K562 (cell line): ENCODE results near the gene GPR39. TPM values are rescaled to one million over a fixed set of nuclear protein-coding genes. Genes with fewer than 3 reads are reported as not detected.

Experiments used
- ATAC-seq: fragments of 200-7000 bp; cut with Tn5 transposase; 3 replicates; pipeline ENCODE4 v1.9.1; 2020; ENCODE audit warnings: moderate library complexity
- BruUV-seq: library from RNA; stranded (reverse); fragments of 400-500 nt; replicated peaks from 2 replicates; lab custom pipeline; 2021; lab: Mats Ljungman, UMichigan
- CTCF ChIA-PET: fragments of 300-600 bp; formaldehyde crosslinking; extraction: SDS; loops from one replicate; lab custom pipeline; 2021; ENCODE audit warnings: low intra/inter-chr PET ratio; lab: Yijun Ruan, JAX
- POLR2A ChIA-PET: fragments of 300-600, 350-650 bp; sonication (Branson Sonifier 250); formaldehyde crosslinking; extraction: SDS; loops from one replicate; lab custom pipeline; 2021; ENCODE audit warnings: antibody characterized with exemption, inconsistent platforms; lab: Yijun Ruan, JAX
- DNase-seq, 4 experiments: peaks; one replicate each; pipeline versions ENCODE4 v3.0.0 to v3.0.0-alpha.2; 2011 to 2018; ENCODE audit warnings: low spot score in 3 of 4, mixed read lengths in 3 of 4; ENCODE audit errors: extremely low read depth in 1 of 4
- FAIRE-seq: peaks from 2 replicates; lab custom pipeline; 2011; peaks lifted over from hg19 to GRCh38; lab: Jason Lieb, UNC
- H2AFZ ChIP-seq: 2 replicates; pipeline ENCODE4 v1.6.0; 2011; ENCODE audit warnings: low read depth, low read length, control low read depth, inconsistent platforms
- H3K27ac ChIP-seq: fragments of 200-600 bp; 3 replicates; pipeline ENCODE4 v1.8.0; 2011; ENCODE audit warnings: low read depth, mild to moderate bottlenecking, control low read depth, inconsistent platforms, low read length, moderate library complexity, mixed read lengths; ENCODE audit errors: extremely low read depth
- H3K27me3 ChIP-seq, 2 experiments: fragments of 300-600 bp in 1 of 2; 2 replicates in 1 of 2; 3 replicates in 1 of 2; pipeline versions ENCODE4 v1.6.0 to v1.8.0; 2011; ENCODE audit warnings: inconsistent platforms in 2 of 2, low read length in 2 of 2, mild to moderate bottlenecking in 1 of 2, mixed read lengths in 1 of 2, moderate library complexity in 1 of 2; ENCODE audit not compliant: control insufficient read depth in 2 of 2, insufficient read depth in 2 of 2
- H3K36me3 ChIP-seq: fragments of 300-600 bp; 3 replicates; pipeline ENCODE4 v1.8.0; 2011; ENCODE audit warnings: mild to moderate bottlenecking, low read length, inconsistent platforms; ENCODE audit not compliant: control insufficient read depth, insufficient read depth
- H3K4me1 ChIP-seq, 2 experiments: fragments of 200-600 bp in 1 of 2; replicated peaks in 1 of 2; 2 replicates in 1 of 2; 3 replicates in 1 of 2; pipeline versions ENCODE4 v1.5.1 to v1.8.0; 2011; ENCODE audit warnings: inconsistent platforms in 2 of 2, low read length in 2 of 2, mild to moderate bottlenecking in 1 of 2, mixed read lengths in 1 of 2, moderate library complexity in 1 of 2; ENCODE audit not compliant: control insufficient read depth in 2 of 2, insufficient read depth in 2 of 2
- H3K4me2 ChIP-seq: 2 replicates; pipeline ENCODE4 v1.6.1; 2011; ENCODE audit warnings: low read length, control low read depth, inconsistent platforms, mixed read lengths; ENCODE audit not compliant: insufficient read depth
- H3K4me3 ChIP-seq: fragments of 200-600 bp; sonication (generic), shearing (Covaris generic); 2 replicates; pipeline ENCODE4 v1.5.1; 2016; ENCODE audit warnings: control low read depth, inconsistent platforms
- H3K79me2 ChIP-seq: fragments of 200-600 bp; 3 replicates; pipeline ENCODE4 v1.8.0; 2011; ENCODE audit warnings: low read length, inconsistent platforms; ENCODE audit not compliant: control insufficient read depth, insufficient read depth
- H3K9ac ChIP-seq, 2 experiments: 2 replicates each; pipeline versions ENCODE4 v1.6.0 to v1.6.1; 2011; ENCODE audit warnings: low read depth in 2 of 2, low read length in 2 of 2, control low read depth in 1 of 2, inconsistent platforms in 1 of 2, mild to moderate bottlenecking in 1 of 2, mixed read lengths in 1 of 2; ENCODE audit not compliant: insufficient read depth in 1 of 2
- H3K9me1 ChIP-seq: one replicate; pipeline ENCODE4 v1.6.0; 2011; ENCODE audit warnings: inconsistent platforms, mild to moderate bottlenecking, low read length, moderate library complexity; ENCODE audit not compliant: control insufficient read depth, insufficient read depth
- H3K9me3 ChIP-seq: replicated peaks from 2 replicates; pipeline ENCODE4 v1.5.1; 2011; ENCODE audit warnings: low read depth, low read length, inconsistent platforms; ENCODE audit not compliant: control insufficient read depth, insufficient read depth
- H4K20me1 ChIP-seq: replicated peaks from 2 replicates; pipeline ENCODE4 v1.6.1; 2011; ENCODE audit warnings: low read length, inconsistent platforms, mixed read lengths; ENCODE audit not compliant: control insufficient read depth, insufficient read depth
- CBX5 ChIP-seq: IDR thresholded peaks from 2 replicates; pipeline ENCODE4 v1.6.1; 2014; ENCODE audit warnings: low read depth, borderline replicate concordance
- GATAD2A ChIP-seq: fragments of 450-650 bp; IDR thresholded peaks from 2 replicates; pipeline ENCODE4 v1.6.1; 2017
- HDAC8 ChIP-seq: fragments of 450-650 bp; IDR thresholded peaks from 2 replicates; pipeline ENCODE4 v1.6.1; 2016; ENCODE audit warnings: mild to moderate bottlenecking, missing genetic modification characterization, moderate library complexity, missing compliant biosample characterization
- PYGO2 ChIP-seq: fragments of 450-650 bp; IDR thresholded peaks from 2 replicates; pipeline ENCODE4 v1.6.1; 2016; ENCODE audit warnings: mild to moderate bottlenecking, missing genetic modification characterization, moderate library complexity, missing compliant biosample characterization
- TGIF2 ChIP-seq: sonication (generic); formaldehyde crosslinking; IDR thresholded peaks from 2 replicates; pipeline ENCODE4 v1.8.1; 2022; ENCODE audit warnings: mild to moderate bottlenecking, missing genetic modification reagents, moderate library complexity
- ZFP36 ChIP-seq: fragments of 150-350 bp; IDR thresholded peaks from 2 replicates; pipeline ENCODE4 v1.6.1; 2018; ENCODE audit warnings: low read length, low read depth; ENCODE audit not compliant: partially characterized antibody
- ZNF408 ChIP-seq: fragments of 250-450 bp; sonication (Bioruptor Pico); IDR thresholded peaks from 2 replicates; pipeline ENCODE4 v1.4.0; 2020; ENCODE audit warnings: low read depth, mild to moderate bottlenecking, moderate library complexity
- WGBS: fragments of 100-300 bp; shearing (Covaris generic); methylation state at CpG from one replicate; pipeline ENCODE4 v1.1.6; 2016; ENCODE audit warnings: low coverage, mixed read lengths; ENCODE audit not compliant: insufficient coverage; ENCODE audit errors: missing lambda C conversion rate; 5-methylcytosine and 5-hydroxymethylcytosine counted together
- in situ Hi-C: fragments of 300-500 bp; cut with MboI; formaldehyde crosslinking; loops from 4 replicates; pipeline ENCODE4 v1.15.0; 2018; ENCODE audit warnings: inconsistent platforms, mixed read lengths
- intact Hi-C: fragments of 100-400 bp; cut with micrococcal nuclease; formaldehyde crosslinking; loops from 2 replicates; pipeline ENCODE4 v1.14.2; 2022
- polyA plus RNA-seq, 8 experiments: library from polyadenylated mRNA; depleted of rRNA in 4 of 8; stranded (reverse) in 5 of 8; unstranded in 3 of 8; fragments of >200 nt; fragmentation: Nextera tagmentation in 2 of 8; fragmentation: Illumina TruSeq in 1 of 8; extraction: Ambion mirVana in 2 of 8; extraction: Trizol in 1 of 8; gene quantifications; 2 replicates each; pipeline versions ENCODE4 v1.2.1 to v1.2.3, GENCODE V29; 2011 to 2014; ENCODE audit warnings: inconsistent platforms in 1 of 8, missing spikeins in 1 of 8
- total RNA-seq, 7 experiments: library from RNA; depleted of rRNA in 6 of 7; stranded (reverse); fragments of >200 nt in 6 of 7; fragmentation: Illumina TruSeq in 2 of 7; extraction: Trizol in 2 of 7; gene quantifications; 2 replicates each; pipeline versions ENCODE4 v1.2.1 to v1.2.3, GENCODE V29; 2011 to 2021; ENCODE audit warnings: low replicate concordance in 1 of 7
- TF ChIP-seq, protein P1 (sequence below), 2 experiments: fragments of 450-650 bp; IDR thresholded peaks; 2 replicates each; pipeline ENCODE4 v1.6.1; 2018; ENCODE audit warnings: mild to moderate bottlenecking in 2 of 2, low read depth in 1 of 2; ENCODE audit not compliant: partially characterized antibody in 2 of 2
- TF ChIP-seq, protein P2 (sequence below): fragments of 450-650 bp; IDR thresholded peaks from 2 replicates; pipeline ENCODE4 v1.6.1; 2016; ENCODE audit warnings: missing biosample characterization, missing genetic modification characterization

GPR39 gene
- total and polyA plus RNA-seq, 9 of the 15 experiments (the other 6 are each of a cell fraction or from before 2014, with no cell fraction given) = 0.04 TPM; not detected in 8

DNA sequence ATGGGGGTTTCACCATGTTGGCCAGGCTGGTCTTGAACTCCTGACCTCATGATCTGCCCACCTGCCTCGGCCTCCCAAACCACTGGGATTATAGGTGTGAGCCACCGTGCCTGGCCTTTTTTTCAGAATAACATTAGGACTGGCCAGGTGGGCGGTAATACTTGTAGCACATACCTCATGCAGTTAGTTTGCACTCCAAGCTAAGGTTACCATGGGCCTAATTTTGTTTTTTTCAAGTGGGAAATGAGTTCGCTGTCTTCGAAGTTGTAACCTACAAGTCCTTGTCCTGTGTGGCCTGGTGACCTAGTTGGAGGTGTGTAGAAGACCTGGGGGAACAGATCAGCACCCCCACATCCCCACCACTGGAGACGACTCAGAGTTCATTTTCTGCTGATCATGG lies 178.6 kb downstream of the GPR39 start (continued):
- TF ChIP-seq, protein P1, sequence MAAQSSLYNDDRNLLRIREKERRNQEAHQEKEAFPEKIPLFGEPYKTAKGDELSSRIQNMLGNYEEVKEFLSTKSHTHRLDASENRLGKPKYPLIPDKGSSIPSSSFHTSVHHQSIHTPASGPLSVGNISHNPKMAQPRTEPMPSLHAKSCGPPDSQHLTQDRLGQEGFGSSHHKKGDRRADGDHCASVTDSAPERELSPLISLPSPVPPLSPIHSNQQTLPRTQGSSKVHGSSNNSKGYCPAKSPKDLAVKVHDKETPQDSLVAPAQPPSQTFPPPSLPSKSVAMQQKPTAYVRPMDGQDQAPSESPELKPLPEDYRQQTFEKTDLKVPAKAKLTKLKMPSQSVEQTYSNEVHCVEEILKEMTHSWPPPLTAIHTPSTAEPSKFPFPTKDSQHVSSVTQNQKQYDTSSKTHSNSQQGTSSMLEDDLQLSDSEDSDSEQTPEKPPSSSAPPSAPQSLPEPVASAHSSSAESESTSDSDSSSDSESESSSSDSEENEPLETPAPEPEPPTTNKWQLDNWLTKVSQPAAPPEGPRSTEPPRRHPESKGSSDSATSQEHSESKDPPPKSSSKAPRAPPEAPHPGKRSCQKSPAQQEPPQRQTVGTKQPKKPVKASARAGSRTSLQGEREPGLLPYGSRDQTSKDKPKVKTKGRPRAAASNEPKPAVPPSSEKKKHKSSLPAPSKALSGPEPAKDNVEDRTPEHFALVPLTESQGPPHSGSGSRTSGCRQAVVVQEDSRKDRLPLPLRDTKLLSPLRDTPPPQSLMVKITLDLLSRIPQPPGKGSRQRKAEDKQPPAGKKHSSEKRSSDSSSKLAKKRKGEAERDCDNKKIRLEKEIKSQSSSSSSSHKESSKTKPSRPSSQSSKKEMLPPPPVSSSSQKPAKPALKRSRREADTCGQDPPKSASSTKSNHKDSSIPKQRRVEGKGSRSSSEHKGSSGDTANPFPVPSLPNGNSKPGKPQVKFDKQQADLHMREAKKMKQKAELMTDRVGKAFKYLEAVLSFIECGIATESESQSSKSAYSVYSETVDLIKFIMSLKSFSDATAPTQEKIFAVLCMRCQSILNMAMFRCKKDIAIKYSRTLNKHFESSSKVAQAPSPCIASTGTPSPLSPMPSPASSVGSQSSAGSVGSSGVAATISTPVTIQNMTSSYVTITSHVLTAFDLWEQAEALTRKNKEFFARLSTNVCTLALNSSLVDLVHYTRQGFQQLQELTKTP (IDR thresholded peaks at IDR 0.05; ENCODE audit: low read depth in 1 of 2, partially characterized antibody in 2 of 2) = no peak
- TF ChIP-seq, protein P2, sequence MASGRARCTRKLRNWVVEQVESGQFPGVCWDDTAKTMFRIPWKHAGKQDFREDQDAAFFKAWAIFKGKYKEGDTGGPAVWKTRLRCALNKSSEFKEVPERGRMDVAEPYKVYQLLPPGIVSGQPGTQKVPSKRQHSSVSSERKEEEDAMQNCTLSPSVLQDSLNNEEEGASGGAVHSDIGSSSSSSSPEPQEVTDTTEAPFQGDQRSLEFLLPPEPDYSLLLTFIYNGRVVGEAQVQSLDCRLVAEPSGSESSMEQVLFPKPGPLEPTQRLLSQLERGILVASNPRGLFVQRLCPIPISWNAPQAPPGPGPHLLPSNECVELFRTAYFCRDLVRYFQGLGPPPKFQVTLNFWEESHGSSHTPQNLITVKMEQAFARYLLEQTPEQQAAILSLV (tag) = no peak

DNA sequence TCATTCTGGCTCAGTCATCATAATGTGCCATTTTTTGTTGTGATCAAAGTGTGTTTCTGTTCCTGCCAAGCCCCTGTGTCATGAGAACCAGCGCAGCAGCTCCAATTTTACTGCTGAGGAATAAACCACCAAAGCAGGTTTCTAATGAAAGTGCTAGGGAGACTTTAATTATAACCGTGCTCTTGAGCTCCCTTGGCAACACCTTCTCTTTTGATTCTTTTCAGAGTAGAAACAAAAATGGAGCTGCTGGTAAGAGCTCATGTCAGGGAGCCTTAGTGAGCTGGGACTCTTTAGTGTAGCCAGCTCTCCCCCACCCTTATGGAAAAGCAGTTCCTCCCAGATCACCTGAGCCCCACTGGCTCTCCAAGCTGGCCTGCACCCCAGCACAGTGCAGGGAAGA lies 179.1 kb downstream of the GPR39 start:
- H3K4me1 ChIP-seq = no peaks in the 10 kb centered on the region
- no peaks in the 10 kb centered on the region for H3K9me1 ChIP-seq
- WGBS = 0% methylated on average over 2 of the region's 2 CpGs
- no peak overlapping the region for H3K9ac ChIP-seq
- intact Hi-C loops (no loop called here), in situ Hi-C loops (no loop called here)
- no peak overlapping the region for H2AFZ ChIP-seq
- CTCF ChIA-PET = no interaction called here
- no peaks in the 10 kb centered on the region for H3K79me2 ChIP-seq
- ATAC-seq = no peak
- no peak overlapping the region for H3K4me3 ChIP-seq
- TF ChIP-seq CBX5 = no peak
- no peak for TF ChIP-seq TGIF2 (CRISPR knock-in tag)
- no peak for TF ChIP-seq ZNF408
- no peak for TF ChIP-seq PYGO2
- TF ChIP-seq GATAD2A = no peak
- no peak for TF ChIP-seq HDAC8
- no peak for TF ChIP-seq ZFP36
- TF ChIP-seq, all 486 proteins: peak for 0
- no peak for DNase-seq
- BruUV-seq = no TSS peak
- FAIRE-seq = no peak
- Histone ChIP-seq H3K9me3 (no peaks in the 10 kb centered on the region), H3K36me3 (no peaks in the 10 kb centered on the region), H3K27me3 (no peaks in the 10 kb centered on the region), H3K27ac (no peak overlapping the region), H4K20me1 (no peaks in the 10 kb centered on the region), H3K4me2 (no peak overlapping the region)
- POLR2A ChIA-PET = no interaction called here
